ENCODE results near the gene COL21A1. TPM values are rescaled to one million over a fixed set of nuclear protein-coding genes. Genes with fewer than 3 reads are reported as not detected.

The COL21A1 gene
- total RNA-seq, 2 experiments from 2014 or later, result not detected

- TF ChIP-seq CTCF (IDR thresholded peaks at IDR 0.05), result no peak
- H3K36me3 Mint-ChIP-seq (ENCODE audit: low read depth), result no peaks in the 10 kb centered on the region
- no peak overlapping the region for H3K4me3 ChIP-seq (ENCODE audit: low read length)
- peaks cover 0 to 3% of the 10 kb centered on the region in 2 experiments for H3K9me3 ChIP-seq (ENCODE audit: control insufficient read depth in 1 of 2, insufficient read depth in 1 of 2, low read length in 2 of 2)
- CTCF ChIA-PET, result no interaction called here
- H3K27ac Mint-ChIP-seq, result no peak overlapping the region
- H3K27me3 Mint-ChIP-seq, result no peaks in the 10 kb centered on the region
- no peaks in the 10 kb centered on the region for H3K36me3 ChIP-seq (ENCODE audit: insufficient read depth, low read length)
- no peaks in the 10 kb centered on the region for H3K4me1 ChIP-seq (ENCODE audit: insufficient read depth, low read length)
- peaks cover 11% of the 10 kb centered on the region for H3K9me3 Mint-ChIP-seq
- intact Hi-C loops (cut with DNase I, micrococcal nuclease), result no loop called here
- POLR2A ChIA-PET, result no interaction called here
- no peak overlapping the region for H3K4me3 Mint-ChIP-seq
- no peaks in the 10 kb centered on the region for H3K4me1 Mint-ChIP-seq (ENCODE audit: low read depth)
- H3K27ac ChIP-seq (ENCODE audit: low read depth in 1 of 2, low read length in 2 of 2), result no peak overlapping the region
- DNase-seq (no peak), ATAC-seq (ENCODE audit: poor library complexity) (no peak)
- H3K27me3 ChIP-seq (ENCODE audit: control insufficient read depth in 1 of 2, insufficient read depth in 2 of 2, low read length in 2 of 2), result no peaks in the 10 kb centered on the region
Measured at GRCh38 chr6:56144538-56145324, 102.6 kb downstream of the COL21A1 start.

GRCh38 chr6:56143796-56144195 lies 103.6 kb downstream of the COL21A1 start:
- TF ChIP-seq CTCF (IDR thresholded peaks at IDR 0.05), result no peak
- H3K27me3 Mint-ChIP-seq, result no peaks in the 10 kb centered on the region
- H3K9me3 ChIP-seq (ENCODE audit: control insufficient read depth in 1 of 2, insufficient read depth in 1 of 2, low read length in 2 of 2), result no peaks in the 10 kb centered on the region
- no peaks in the 10 kb centered on the region for H3K36me3 Mint-ChIP-seq (ENCODE audit: low read depth)
- H3K4me3 Mint-ChIP-seq, result no peak overlapping the region
- ChIA-PET CTCF (no interaction called here), POLR2A (no interaction called here)
- ATAC-seq (ENCODE audit: poor library complexity) (no peak), DNase-seq (no peak)
- H3K4me1 ChIP-seq (ENCODE audit: insufficient read depth, low read length), result no peaks in the 10 kb centered on the region
- no peaks in the 10 kb centered on the region for H3K36me3 ChIP-seq (ENCODE audit: insufficient read depth, low read length)
- H3K4me3 ChIP-seq (ENCODE audit: low read length), result no peak overlapping the region
- H3K27me3 ChIP-seq (ENCODE audit: control insufficient read depth in 1 of 2, insufficient read depth in 2 of 2, low read length in 2 of 2), result no peaks in the 10 kb centered on the region
- H3K4me1 Mint-ChIP-seq (ENCODE audit: low read depth), result no peaks in the 10 kb centered on the region
- intact Hi-C loops (cut with DNase I, micrococcal nuclease), result no loop called here
- peaks cover 8% of the 10 kb centered on the region for H3K9me3 Mint-ChIP-seq
- no peak overlapping the region for H3K27ac Mint-ChIP-seq
- no peak overlapping the region for H3K27ac ChIP-seq (ENCODE audit: low read depth in 1 of 2, low read length in 2 of 2)

- Mint-ChIP-seq H3K27ac (no peak overlapping the region), H3K36me3 (ENCODE audit: low read depth) (no peaks in the 10 kb centered on the region), H3K27me3 (no peaks in the 10 kb centered on the region), H3K4me1 (ENCODE audit: low read depth) (no peaks in the 10 kb centered on the region), H3K4me3 (no peak overlapping the region), H3K9me3 (peaks cover 8% of the 10 kb centered on the region)
- H3K27ac ChIP-seq (ENCODE audit: low read depth in 1 of 2, low read length in 2 of 2), result no peak overlapping the region
- DNase-seq (no peak), ATAC-seq (ENCODE audit: poor library complexity) (no peak)
- H3K36me3 ChIP-seq (ENCODE audit: insufficient read depth, low read length), result no peaks in the 10 kb centered on the region
- no peaks in the 10 kb centered on the region for H3K4me1 ChIP-seq (ENCODE audit: insufficient read depth, low read length)
- no peak overlapping the region for H3K4me3 ChIP-seq (ENCODE audit: low read length)
- ChIA-PET POLR2A (no interaction called here), CTCF (no interaction called here)
- intact Hi-C loops (cut with DNase I, micrococcal nuclease), result no loop called here
- H3K27me3 ChIP-seq (ENCODE audit: control insufficient read depth in 1 of 2, insufficient read depth in 2 of 2, low read length in 2 of 2), result no peaks in the 10 kb centered on the region
- no peak for TF ChIP-seq CTCF (IDR thresholded peaks at IDR 0.05)
- no peaks in the 10 kb centered on the region for H3K9me3 ChIP-seq (ENCODE audit: control insufficient read depth in 1 of 2, insufficient read depth in 1 of 2, low read length in 2 of 2)
Measured at GRCh38 chr6:56140090-56140489, 107.3 kb downstream of the COL21A1 start.
